GM12892 (cell line): ENCODE measurements around the gene DLG2.

Experiments used
- DNase-seq: peaks from one replicate; pipeline ENCODE4 v3.0.0; 2011; ENCODE audit not compliant: insufficient read length
- FAIRE-seq: peaks from 2 replicates; lab custom pipeline; 2011; peaks lifted over from hg19 to GRCh38; lab: Jason Lieb, UNC
- POLR2A ChIP-seq: IDR thresholded peaks from 2 replicates; pipeline ENCODE4 v1.6.1; 2011; ENCODE audit warnings: low read depth, low read length, control low read depth
- POLR2AphosphoS5 ChIP-seq: IDR thresholded peaks from 2 replicates; pipeline ENCODE4 v1.6.1; 2011; ENCODE audit warnings: low read depth, low read length, control low read depth
- TAF1 ChIP-seq: IDR thresholded peaks from 2 replicates; pipeline ENCODE4 v1.6.1; 2011; ENCODE audit warnings: low read depth, mild to moderate bottlenecking, control low read depth, low read length, borderline replicate concordance

DLG2 gene

GRCh38 chr11:83908298-83908856 is 1718.8 kb downstream of the DLG2 start:
- DNase-seq (no peak), FAIRE-seq (no peak)
- TF ChIP-seq TAF1 (no peak), POLR2A (no peak), POLR2AphosphoS5 (no peak)

- FAIRE-seq (no peak), DNase-seq (no peak)
- no peak for TF ChIP-seq TAF1
- no peak for TF ChIP-seq POLR2AphosphoS5
- TF ChIP-seq POLR2A = no peak
Measured at GRCh38 chr11:83895516-83895915, 1731.6 kb downstream of the DLG2 start.

GRCh38 chr11:83881428-83881827 is 1745.7 kb downstream of the DLG2 start:
- FAIRE-seq = no peak
- no peak for DNase-seq

GRCh38 chr11:83871054-83871453 is 1756.1 kb downstream of the DLG2 start:
- no peak for TF ChIP-seq POLR2AphosphoS5
- no peak for TF ChIP-seq POLR2A
- DNase-seq = no peak
- no peak for FAIRE-seq

More at GRCh38 chr11:83881428-83881827, 1745.7 kb downstream of the DLG2 start:
- TF ChIP-seq POLR2A (no peak), TAF1 (no peak), POLR2AphosphoS5 (no peak)

- DNase-seq (no peak), FAIRE-seq (no peak)
- TF ChIP-seq POLR2AphosphoS5 (no peak), TAF1 (no peak), POLR2A (no peak)
Measured at GRCh38 chr11:83866655-83867054, 1760.5 kb downstream of the DLG2 start.

GRCh38 chr11:83865636-83866461 is 1761.3 kb downstream of the DLG2 start:
- FAIRE-seq = no peak
- no peak for DNase-seq
- TF ChIP-seq POLR2A (no peak), TAF1 (no peak), POLR2AphosphoS5 (no peak)

GRCh38 chr11:83864412-83865057 is 1762.6 kb downstream of the DLG2 start:
- TF ChIP-seq POLR2A (no peak), POLR2AphosphoS5 (no peak), TAF1 (no peak)
- no peak for DNase-seq
- no peak for FAIRE-seq

- no peak for TF ChIP-seq POLR2A
- TF ChIP-seq POLR2AphosphoS5 = no peak
- TF ChIP-seq TAF1 = no peak
- DNase-seq (no peak), FAIRE-seq (no peak)
Measured at GRCh38 chr11:83863272-83863671, 1763.9 kb downstream of the DLG2 start.

GRCh38 chr11:83862691-83863090 is 1764.5 kb downstream of the DLG2 start:
- FAIRE-seq = no peak
- TF ChIP-seq TAF1 = no peak
- DNase-seq = no peak

- no peak for TF ChIP-seq TAF1
- TF ChIP-seq POLR2A = no peak
- no peak for TF ChIP-seq POLR2AphosphoS5
- no peak for FAIRE-seq
- DNase-seq = no peak
Measured at GRCh38 chr11:83862033-83862432, 1765.1 kb downstream of the DLG2 start.

- TF ChIP-seq POLR2A (no peak), TAF1 (no peak), POLR2AphosphoS5 (no peak)
- FAIRE-seq (no peak), DNase-seq (no peak)
Measured at GRCh38 chr11:83858694-83859093, 1768.5 kb downstream of the DLG2 start.

GRCh38 chr11:83855237-83855636 is 1771.9 kb downstream of the DLG2 start:
- no peak for DNase-seq
- TF ChIP-seq POLR2AphosphoS5 (no peak), POLR2A (no peak), TAF1 (no peak)
- no peak for FAIRE-seq
